Stomach (tissue), 4 donors: Measurements from ENCODE around the gene SLC4A1AP.

Experiments used
- CTCF ChIP-seq, 7 experiments: fragments of 450-650 bp in 4 of 7; fragments of 200-600 bp in 3 of 7; sonication (generic) in 3 of 7; IDR thresholded peaks; one replicate each; pipeline ENCODE4 v1.5.1; 2016 to 2019; ENCODE audit warnings: antibody characterized with exemption in 7 of 7, control low read depth in 2 of 7, mild to moderate bottlenecking in 1 of 7
- EP300 ChIP-seq: sonication (generic); formaldehyde crosslinking; IDR thresholded peaks from one replicate; pipeline ENCODE4 v1.6.1; 2017; ENCODE audit warnings: antibody characterized with exemption
- POLR2A ChIP-seq, 4 donors: fragments of 450-650 bp; IDR thresholded peaks; one replicate each; pipeline ENCODE4 v1.6.1; 2016; ENCODE audit warnings: antibody characterized with exemption in 4 of 4, control low read depth in 2 of 4, mild to moderate bottlenecking in 1 of 4, moderate library complexity in 1 of 4
- POLR2AphosphoS5 ChIP-seq, 3 donors: sonication (generic); formaldehyde crosslinking; IDR thresholded peaks; one replicate each; pipeline ENCODE4 v1.6.1; 2016; ENCODE audit warnings: antibody characterized with exemption in 3 of 3

GRCh38 chr2:27622921-27623384, 40.7 kb upstream of the SLC4A1AP start:
- no peak for TF ChIP-seq CTCF (IDR thresholded peaks at IDR 0.05)
- no peak for TF ChIP-seq EP300
- TF ChIP-seq POLR2A (IDR thresholded peaks at IDR 0.05): no peak
- TF ChIP-seq POLR2AphosphoS5 (IDR thresholded peaks at IDR 0.05): no peak
